ENCODE data around the gene UGT1A7.

DNA sequence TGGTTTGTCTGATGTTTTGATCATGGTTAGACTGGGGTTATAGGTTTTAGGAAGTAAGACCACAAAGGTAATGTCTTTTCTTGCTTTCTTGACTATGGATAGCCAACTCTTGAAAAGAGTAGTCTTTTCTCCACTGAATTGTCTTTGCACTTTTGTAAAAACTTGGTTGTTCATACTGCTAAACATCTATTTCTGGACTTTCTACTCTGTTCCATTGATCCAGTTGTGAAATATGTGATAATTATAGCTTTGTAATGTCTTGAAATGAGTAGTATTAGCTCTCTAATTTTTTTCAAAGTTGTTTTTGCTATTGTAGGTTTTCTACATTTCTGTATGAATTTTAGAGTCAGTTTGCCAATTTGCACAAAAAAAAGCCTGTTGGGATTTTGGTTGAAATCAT, 23.1 kb upstream of the UGT1A7 start:
- TF ChIP-seq ZNF253 (CRISPR knock-in tag; conservative IDR thresholded peaks at IDR 0.05) (no peak), DNMT1 (IDR thresholded peaks at IDR 0.05) (no peak), SRF (CRISPR knock-in tag; IDR thresholded peaks at IDR 0.05) (no peak), ZNF24 (IDR thresholded peaks at IDR 0.05) (no peak), EZH2 (IDR thresholded peaks at IDR 0.05; ENCODE audit: borderline replicate concordance, low read depth, low read length) (no peak), POLR2AphosphoS5 (IDR thresholded peaks at IDR 0.05; ENCODE audit: control insufficient read depth, insufficient read depth, low read depth, low read length) (no peak), PHF8 (IDR thresholded peaks at IDR 0.05; ENCODE audit: borderline replicate concordance, low read length) (no peak), ZNF584 (CRISPR knock-in tag; IDR thresholded peaks at IDR 0.05; ENCODE audit: low read depth) (no peak)
- TF ChIP-seq, protein P1, sequence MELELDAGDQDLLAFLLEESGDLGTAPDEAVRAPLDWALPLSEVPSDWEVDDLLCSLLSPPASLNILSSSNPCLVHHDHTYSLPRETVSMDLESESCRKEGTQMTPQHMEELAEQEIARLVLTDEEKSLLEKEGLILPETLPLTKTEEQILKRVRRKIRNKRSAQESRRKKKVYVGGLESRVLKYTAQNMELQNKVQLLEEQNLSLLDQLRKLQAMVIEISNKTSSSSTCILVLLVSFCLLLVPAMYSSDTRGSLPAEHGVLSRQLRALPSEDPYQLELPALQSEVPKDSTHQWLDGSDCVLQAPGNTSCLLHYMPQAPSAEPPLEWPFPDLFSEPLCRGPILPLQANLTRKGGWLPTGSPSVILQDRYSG (tag; conservative IDR thresholded peaks at IDR 0.05; ENCODE audit: low read depth) = no peak
- TF ChIP-seq, protein P2, sequence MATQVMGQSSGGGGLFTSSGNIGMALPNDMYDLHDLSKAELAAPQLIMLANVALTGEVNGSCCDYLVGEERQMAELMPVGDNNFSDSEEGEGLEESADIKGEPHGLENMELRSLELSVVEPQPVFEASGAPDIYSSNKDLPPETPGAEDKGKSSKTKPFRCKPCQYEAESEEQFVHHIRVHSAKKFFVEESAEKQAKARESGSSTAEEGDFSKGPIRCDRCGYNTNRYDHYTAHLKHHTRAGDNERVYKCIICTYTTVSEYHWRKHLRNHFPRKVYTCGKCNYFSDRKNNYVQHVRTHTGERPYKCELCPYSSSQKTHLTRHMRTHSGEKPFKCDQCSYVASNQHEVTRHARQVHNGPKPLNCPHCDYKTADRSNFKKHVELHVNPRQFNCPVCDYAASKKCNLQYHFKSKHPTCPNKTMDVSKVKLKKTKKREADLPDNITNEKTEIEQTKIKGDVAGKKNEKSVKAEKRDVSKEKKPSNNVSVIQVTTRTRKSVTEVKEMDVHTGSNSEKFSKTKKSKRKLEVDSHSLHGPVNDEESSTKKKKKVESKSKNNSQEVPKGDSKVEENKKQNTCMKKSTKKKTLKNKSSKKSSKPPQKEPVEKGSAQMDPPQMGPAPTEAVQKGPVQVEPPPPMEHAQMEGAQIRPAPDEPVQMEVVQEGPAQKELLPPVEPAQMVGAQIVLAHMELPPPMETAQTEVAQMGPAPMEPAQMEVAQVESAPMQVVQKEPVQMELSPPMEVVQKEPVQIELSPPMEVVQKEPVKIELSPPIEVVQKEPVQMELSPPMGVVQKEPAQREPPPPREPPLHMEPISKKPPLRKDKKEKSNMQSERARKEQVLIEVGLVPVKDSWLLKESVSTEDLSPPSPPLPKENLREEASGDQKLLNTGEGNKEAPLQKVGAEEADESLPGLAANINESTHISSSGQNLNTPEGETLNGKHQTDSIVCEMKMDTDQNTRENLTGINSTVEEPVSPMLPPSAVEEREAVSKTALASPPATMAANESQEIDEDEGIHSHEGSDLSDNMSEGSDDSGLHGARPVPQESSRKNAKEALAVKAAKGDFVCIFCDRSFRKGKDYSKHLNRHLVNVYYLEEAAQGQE (IDR thresholded peaks at IDR 0.05; ENCODE audit: borderline replicate concordance) = no peak
- TF ChIP-seq, protein P2 (CRISPR knock-in tag; IDR thresholded peaks at IDR 0.05; ENCODE audit: low read depth) = no peak
